Epidermal melanocyte (primary cell): ENCODE results near the gene OAS2.

Source experiments
- DNase-seq: peaks from one replicate; pipeline ENCODE4 v3.0.0; 2011; ENCODE audit warnings: low spot score; ENCODE audit not compliant: insufficient read length

Gene OAS2

DNA sequence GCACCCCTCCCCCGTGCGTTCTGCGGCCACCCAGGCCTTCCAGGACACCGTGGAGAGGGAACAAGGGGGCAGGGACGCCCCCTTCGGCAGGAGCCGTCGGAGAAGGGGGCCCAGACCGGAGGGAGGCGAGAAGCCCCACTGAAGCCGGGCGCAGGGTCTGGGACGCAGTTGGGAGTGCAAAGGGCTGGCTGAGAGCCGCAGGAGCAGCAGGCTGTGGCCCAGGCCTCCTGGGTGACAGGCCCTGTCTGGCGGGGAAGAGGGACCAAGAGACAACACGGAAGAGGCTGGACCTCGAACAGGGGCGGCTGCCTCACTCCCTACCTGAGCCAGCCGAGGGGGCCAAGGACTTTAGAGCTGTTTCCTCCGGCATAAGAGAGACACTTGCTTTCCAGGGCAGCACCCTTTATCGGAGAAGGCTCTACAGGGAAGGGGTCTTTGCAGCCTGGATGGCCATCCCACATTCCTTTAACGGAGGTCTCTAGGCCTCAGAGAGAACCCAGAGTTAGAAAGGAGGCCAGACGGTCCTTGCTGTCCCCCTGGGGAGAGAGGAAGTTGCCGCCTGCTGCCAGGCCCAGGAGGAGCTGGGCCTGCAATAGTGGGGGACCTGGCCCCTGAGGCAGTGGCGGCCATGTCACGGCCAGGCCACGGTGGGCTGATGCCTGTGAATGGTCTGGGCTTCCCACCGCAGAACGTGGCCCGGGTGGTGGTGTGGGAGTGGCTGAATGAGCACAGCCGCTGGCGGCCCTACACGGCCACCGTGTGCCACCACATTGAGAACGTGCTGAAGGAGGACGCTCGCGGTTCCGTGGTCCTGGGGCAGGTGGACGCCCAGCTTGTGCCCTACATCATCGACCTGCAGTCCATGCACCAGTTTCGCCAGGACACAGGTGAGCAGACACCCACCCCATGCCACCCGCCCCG is 79.5 kb downstream of the OAS2 start:
- peak; percentile 9 for DNase-seq

DNA sequence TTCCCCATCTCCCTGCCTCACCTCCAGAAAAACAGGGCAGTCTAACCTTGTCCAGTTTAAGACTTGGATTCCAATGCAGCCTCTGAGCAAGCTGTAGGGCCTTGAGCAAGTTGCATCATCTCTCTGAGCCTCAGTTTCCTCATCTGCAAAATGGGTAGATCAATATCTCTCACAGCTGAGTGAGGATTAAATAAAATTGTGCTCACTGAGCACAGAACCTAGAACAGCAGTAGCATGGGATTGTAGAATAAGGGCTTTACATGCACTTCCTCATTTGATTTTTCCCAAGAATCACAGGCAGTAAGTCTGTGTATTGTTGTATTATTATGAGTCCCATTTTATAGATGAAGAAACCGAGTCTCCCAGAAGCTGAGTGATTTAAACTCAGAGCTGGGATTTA is 80.2 kb downstream of the OAS2 start:
- peak; percentile 5 for DNase-seq

DNA sequence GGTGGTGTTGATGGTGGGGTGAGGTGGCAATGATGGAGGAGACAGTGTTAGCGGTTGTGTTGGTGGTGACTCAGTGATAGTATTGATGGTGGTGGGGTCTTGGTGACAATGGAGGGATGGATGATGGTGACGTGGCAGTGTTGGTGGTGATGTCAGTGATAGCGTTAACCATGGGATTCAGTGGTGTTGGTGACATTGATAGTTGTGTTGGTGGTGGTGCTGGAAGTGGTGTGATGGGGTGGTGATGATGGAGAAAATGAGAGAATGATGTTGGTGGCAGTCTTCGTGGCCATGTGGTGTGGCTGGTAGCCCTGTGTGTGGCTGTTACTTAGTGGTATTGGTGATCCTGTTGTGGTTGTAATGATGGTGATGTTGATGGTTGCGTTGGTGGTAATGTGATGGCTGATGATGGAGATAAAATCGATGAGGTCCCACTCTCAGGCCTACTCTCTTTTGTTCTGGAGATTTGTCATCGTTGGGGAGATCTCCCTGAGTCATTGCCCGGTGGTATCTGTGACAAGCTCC is 80.8 kb downstream of the OAS2 start:
- DNase-seq = peak; percentile 11

DNA sequence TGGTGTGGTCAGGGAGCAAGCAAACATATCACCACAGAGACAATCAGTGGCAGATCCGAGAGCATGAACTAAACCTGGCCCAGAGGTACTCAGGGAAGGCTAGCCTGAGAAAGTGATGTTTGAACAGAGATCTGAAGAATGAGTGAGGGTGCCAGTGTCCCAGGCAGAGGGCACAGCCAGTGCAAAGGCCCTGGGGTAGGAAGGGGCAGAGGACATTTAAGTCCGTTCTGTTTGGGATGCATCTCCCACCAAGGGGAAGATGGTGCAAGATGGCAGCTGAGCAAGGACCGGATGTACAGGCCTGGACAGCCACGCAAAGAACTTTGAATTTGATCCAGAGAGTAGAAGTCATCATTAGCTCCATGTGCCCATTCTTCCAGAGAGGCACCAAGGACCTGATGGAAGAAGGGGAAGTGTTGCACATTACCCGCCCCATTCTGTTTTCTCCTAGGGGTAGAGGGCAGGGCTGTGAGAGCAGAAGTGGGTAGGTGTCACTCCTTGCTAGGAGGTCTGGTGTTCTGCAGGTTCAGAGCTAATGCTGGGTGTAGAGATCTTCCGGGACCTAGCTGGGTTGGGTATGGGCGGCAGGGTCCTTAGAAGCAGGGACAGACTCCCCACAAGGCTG is 82.1 kb downstream of the OAS2 start:
- peak; percentile 11 for DNase-seq

DNA sequence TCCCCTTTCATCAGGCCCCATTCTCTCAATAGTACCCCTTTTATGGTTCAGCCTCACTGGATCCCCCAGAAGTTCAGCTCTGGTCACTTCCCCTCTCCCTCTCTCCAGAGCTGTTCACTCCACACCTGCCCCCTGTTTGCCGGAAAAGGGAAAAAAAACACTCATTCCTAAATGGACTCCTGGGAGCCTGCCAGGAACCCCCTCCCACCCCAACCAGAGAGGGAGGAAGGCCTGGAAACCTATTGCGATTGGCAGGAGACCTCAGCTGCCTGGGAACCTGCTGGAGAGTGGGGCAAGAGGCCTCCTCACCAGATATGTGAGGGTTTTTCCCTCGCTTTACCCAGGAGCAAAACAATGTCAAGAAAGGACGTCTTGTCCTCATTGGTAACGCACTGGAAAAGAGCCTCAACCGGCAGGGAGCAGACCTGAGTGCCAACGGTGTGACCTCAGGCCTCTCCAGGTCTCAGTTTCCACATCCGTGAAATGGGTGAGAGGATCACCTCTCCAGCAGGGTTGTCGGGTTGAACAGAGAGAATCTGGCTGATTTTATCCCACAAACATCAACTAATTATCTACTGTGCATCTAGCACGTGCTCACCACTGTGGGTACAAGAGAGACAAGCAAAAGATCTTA is 82.9 kb downstream of the OAS2 start:
- peak; percentile 2 for DNase-seq
